Mesangial cell (primary cell): ENCODE data around the gene JADE2. TPM values are rescaled to one million over a fixed set of nuclear protein-coding genes. Genes with fewer than 3 reads are reported as not detected.

Source experiments
- total RNA-seq: library from RNA; depleted of rRNA; stranded (reverse); fragments of >200 nt; gene quantifications from 2 replicates; pipeline ENCODE4 v1.2.3, GENCODE V29; 2015

Gene JADE2
- 30.1 and 31.7 TPM in 2 replicates for total RNA-seq

GRCh38 chr5:134524826-134525682, at the start of gene JADE2:
Gene JADE2, plus strand, starts transcription at chr5:134525670. Its CDS starts 10,188 bp downstream, at chr5:134535858.

Other genes starting within 250 kb of the JADE2 start
- gene CDKL3, start 158.5 kb upstream of the JADE2 start, total RNA-seq = 1.9 TPM in 1 of 2 replicates, not detected in the other
- 10.1 and 18.6 TPM in 2 replicates for gene UBE2B, start 154.1 kb upstream of the JADE2 start, total RNA-seq
- 22.8 and 37.0 TPM in 2 replicates for gene CDKN2AIPNL, start 113.8 kb upstream of the JADE2 start, total RNA-seq
- gene SAR1B, start 107.2 kb downstream of the JADE2 start, total RNA-seq = 14.5 and 18.9 TPM in 2 replicates
- 10.3 and 12.2 TPM in 2 replicates for gene SEC24A, start 123.1 kb downstream of the JADE2 start, total RNA-seq
- gene CAMLG, start 212.9 kb downstream of the JADE2 start, total RNA-seq = 12.9 and 27.9 TPM in 2 replicates
- gene DDX46, start 233.1 kb downstream of the JADE2 start, total RNA-seq = 8.6 and 17.3 TPM in 2 replicates